DOHH2 (cell line): ENCODE results near the gene VSTM1.

Experiments
- H3F3A ChIP-seq: fragments of 200-600 bp; sonication (generic), shearing (Covaris generic); 2 replicates; pipeline ENCODE4 v1.6.0; 2016; ENCODE audit warnings: antibody characterized with exemption, mild to moderate bottlenecking; ENCODE audit not compliant: control insufficient read depth, insufficient read depth
- H3K27ac ChIP-seq: fragments of 200-600 bp; sonication (generic); 2 replicates; pipeline ENCODE4 v1.5.1; 2014; ENCODE audit warnings: low read depth, mild to moderate bottlenecking, low read length, moderate library complexity
- H3K27me3 ChIP-seq: fragments of 200-600 bp; sonication (generic); 2 replicates; pipeline ENCODE4 v1.6.1; 2014; ENCODE audit warnings: mild to moderate bottlenecking, low read length, mixed read lengths; ENCODE audit not compliant: control insufficient read depth
- H3K36me3 ChIP-seq: fragments of 200-600 bp; sonication (generic); 2 replicates; pipeline ENCODE4 v1.6.1; 2014; ENCODE audit warnings: mild to moderate bottlenecking, low read length, moderate library complexity, mixed read lengths; ENCODE audit not compliant: control insufficient read depth
- H3K4me1 ChIP-seq: fragments of 200-600 bp; sonication (generic); 2 replicates; pipeline ENCODE4 v1.6.1; 2014; ENCODE audit warnings: mild to moderate bottlenecking, low read length, mixed read lengths; ENCODE audit not compliant: control insufficient read depth
- H3K4me2 ChIP-seq: fragments of 200-600 bp; sonication (generic); 2 replicates; pipeline ENCODE4 v1.6.0; 2014; ENCODE audit warnings: mild to moderate bottlenecking, low read length, moderate library complexity
- H3K4me3 ChIP-seq: fragments of 200-600 bp; sonication (generic); 2 replicates; pipeline ENCODE4 v1.5.1; 2014; ENCODE audit warnings: mild to moderate bottlenecking, low read length, mixed read lengths
- H3K79me2 ChIP-seq: fragments of 200-600 bp; sonication (generic); 2 replicates; pipeline ENCODE4 v1.6.1; 2014; ENCODE audit warnings: mild to moderate bottlenecking, low read length, mixed read lengths; ENCODE audit not compliant: control insufficient read depth
- H3K9me2 ChIP-seq: fragments of 200-600 bp; sonication (generic); replicated peaks from 2 replicates; pipeline ENCODE4 v1.6.1; 2014; ENCODE audit warnings: mild to moderate bottlenecking, low read length, mixed read lengths; ENCODE audit not compliant: control insufficient read depth
- H3K9me3 ChIP-seq: fragments of 200-600 bp; sonication (generic); 2 replicates; pipeline ENCODE4 v1.6.1; 2014; ENCODE audit warnings: antibody characterized with exemption, low read length, mixed read lengths; ENCODE audit not compliant: control insufficient read depth, insufficient read depth
- H4K20me1 ChIP-seq: fragments of 200-600 bp; sonication (generic); 2 replicates; pipeline ENCODE4 v1.6.0; 2014; ENCODE audit warnings: low read depth, mild to moderate bottlenecking, antibody characterized with exemption, low read length, moderate library complexity; ENCODE audit not compliant: control insufficient read depth, insufficient read depth
- CTCF ChIP-seq: fragments of 200-600 bp; sonication (generic); IDR thresholded peaks from one replicate; pipeline ENCODE4 v1.5.1; 2014; ENCODE audit warnings: antibody characterized with exemption, mild to moderate bottlenecking, low read depth, low read length; ENCODE audit not compliant: poor library complexity, severe bottlenecking
- EZH2phosphoT487 ChIP-seq: fragments of 200-600 bp; sonication (generic); IDR thresholded peaks from 2 replicates; pipeline ENCODE4 v1.6.1; 2017; ENCODE audit warnings: borderline replicate concordance, mild to moderate bottlenecking, antibody characterized with exemption, low read length, moderate library complexity, mixed read lengths

The VSTM1 gene

DNA sequence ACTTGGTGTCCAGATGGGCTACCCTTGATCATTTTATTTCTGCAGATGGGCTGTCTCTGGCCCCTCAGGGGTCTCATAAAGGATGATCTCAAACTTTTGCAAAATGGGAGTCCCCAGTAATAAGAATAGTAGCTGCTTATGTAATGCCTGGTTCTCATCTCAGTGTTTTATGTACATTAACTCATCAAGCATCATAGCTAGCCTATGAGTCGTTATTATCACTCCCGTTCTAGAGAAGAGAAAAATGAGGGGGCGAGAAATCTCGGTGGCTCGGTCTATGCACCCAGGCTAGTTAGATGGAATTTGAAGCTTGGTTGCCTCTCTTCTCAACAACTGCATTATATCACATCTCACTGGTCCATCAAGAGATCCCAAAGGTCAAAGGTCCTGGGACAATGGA is 68.9 kb downstream of the VSTM1 start:
- Histone ChIP-seq H3F3A (no peaks in the 10 kb centered on the region), H3K4me2 (no peak overlapping the region), H3K36me3 (no peaks in the 10 kb centered on the region), H3K4me1 (no peaks in the 10 kb centered on the region), H3K4me3 (no peak overlapping the region), H3K9me2 (no peaks in the 10 kb centered on the region), H3K9me3 (no peaks in the 10 kb centered on the region), H3K27me3 (no peaks in the 10 kb centered on the region), H3K27ac (no peak overlapping the region), H3K79me2 (no peaks in the 10 kb centered on the region), H4K20me1 (no peaks in the 10 kb centered on the region)
- no peak for TF ChIP-seq CTCF
- TF ChIP-seq EZH2phosphoT487: no peak

- H3K79me2 ChIP-seq: no peaks in the 10 kb centered on the region
- no peaks in the 10 kb centered on the region for H3K4me1 ChIP-seq
- no peak overlapping the region for H3K4me3 ChIP-seq
- H3K27ac ChIP-seq: no peak overlapping the region
- H3K36me3 ChIP-seq: no peaks in the 10 kb centered on the region
- H3K9me3 ChIP-seq: no peaks in the 10 kb centered on the region
- TF ChIP-seq EZH2phosphoT487: no peak
- no peaks in the 10 kb centered on the region for H3K27me3 ChIP-seq
- H4K20me1 ChIP-seq: no peaks in the 10 kb centered on the region
- H3K9me2 ChIP-seq: no peaks in the 10 kb centered on the region
- no peak overlapping the region for H3K4me2 ChIP-seq
- H3F3A ChIP-seq: no peaks in the 10 kb centered on the region
Observed at GRCh38 chr19:53993448-53993847, 70.2 kb downstream of the VSTM1 start.

- Histone ChIP-seq H3K9me3 (no peaks in the 10 kb centered on the region), H3K79me2 (no peaks in the 10 kb centered on the region), H3F3A (no peaks in the 10 kb centered on the region), H3K4me1 (no peaks in the 10 kb centered on the region), H3K27ac (no peak overlapping the region), H3K4me3 (no peak overlapping the region), H3K36me3 (no peaks in the 10 kb centered on the region), H3K27me3 (no peaks in the 10 kb centered on the region), H3K9me2 (no peaks in the 10 kb centered on the region), H4K20me1 (no peaks in the 10 kb centered on the region), H3K4me2 (no peak overlapping the region)
- TF ChIP-seq EZH2phosphoT487 (no peak), CTCF (no peak)
Observed at GRCh38 chr19:53992815-53993214, 70.9 kb downstream of the VSTM1 start.

- no peaks in the 10 kb centered on the region for H3K9me2 ChIP-seq
- no peaks in the 10 kb centered on the region for H3K79me2 ChIP-seq
- H3K9me3 ChIP-seq: no peaks in the 10 kb centered on the region
- H3K27ac ChIP-seq: no peak overlapping the region
- H3K4me2 ChIP-seq: no peak overlapping the region
- H3F3A ChIP-seq: no peaks in the 10 kb centered on the region
- TF ChIP-seq CTCF (no peak), EZH2phosphoT487 (no peak)
- H4K20me1 ChIP-seq: no peaks in the 10 kb centered on the region
- no peaks in the 10 kb centered on the region for H3K36me3 ChIP-seq
- H3K4me3 ChIP-seq: no peak overlapping the region
- H3K4me1 ChIP-seq: no peaks in the 10 kb centered on the region
- no peaks in the 10 kb centered on the region for H3K27me3 ChIP-seq
Observed at GRCh38 chr19:53992211-53992610, 71.5 kb downstream of the VSTM1 start.
